Mesothelial cell of epicardium (in vitro differentiated cells): Measurements from ENCODE around the gene FAM124A. TPM values are rescaled to one million over a fixed set of nuclear protein-coding genes. Genes with fewer than 3 reads are reported as not detected.

Experiments
- DNase-seq, 2 experiments: peaks; one replicate each; pipeline ENCODE4 v3.0.0; 2021; ENCODE audit warnings: low spot score in 2 of 2; ENCODE audit not compliant: unreplicated experiment in 2 of 2
- H3K27ac Mint-ChIP-seq: 2 replicates; pipeline ENCODE4 v1.8.0; 2021; ENCODE audit warnings: mixed read lengths
- H3K27me3 Mint-ChIP-seq: 2 replicates; pipeline ENCODE4 v1.8.0; 2021; ENCODE audit warnings: low read depth, mixed read lengths
- H3K36me3 Mint-ChIP-seq: 2 replicates; pipeline ENCODE4 v1.8.0; 2021; ENCODE audit warnings: mixed read lengths
- H3K4me1 Mint-ChIP-seq: 2 replicates; pipeline ENCODE4 v1.8.0; 2021; ENCODE audit warnings: mixed read lengths
- H3K4me3 Mint-ChIP-seq: 2 replicates; pipeline ENCODE4 v1.8.0; 2021; ENCODE audit warnings: mild to moderate bottlenecking, moderate library complexity, mixed read lengths
- H3K9me3 Mint-ChIP-seq: 2 replicates; pipeline ENCODE4 v1.8.0; 2021; ENCODE audit warnings: mixed read lengths
- total RNA-seq: library from RNA; stranded (reverse); gene quantifications from 3 replicates; pipeline ENCODE4 v1.2.1, GENCODE V29; 2021
- TF ChIP-seq, protein P1 (sequence below): fragments of 200-600 bp; sonication (generic); IDR thresholded peaks from one replicate; pipeline ENCODE4 v1.5.0; 2021; ENCODE audit warnings: antibody characterized with exemption; ENCODE audit not compliant: unreplicated experiment

The FAM124A gene
- total RNA-seq, 1 donor from 2014 or later = 0.78 TPM

DNA sequence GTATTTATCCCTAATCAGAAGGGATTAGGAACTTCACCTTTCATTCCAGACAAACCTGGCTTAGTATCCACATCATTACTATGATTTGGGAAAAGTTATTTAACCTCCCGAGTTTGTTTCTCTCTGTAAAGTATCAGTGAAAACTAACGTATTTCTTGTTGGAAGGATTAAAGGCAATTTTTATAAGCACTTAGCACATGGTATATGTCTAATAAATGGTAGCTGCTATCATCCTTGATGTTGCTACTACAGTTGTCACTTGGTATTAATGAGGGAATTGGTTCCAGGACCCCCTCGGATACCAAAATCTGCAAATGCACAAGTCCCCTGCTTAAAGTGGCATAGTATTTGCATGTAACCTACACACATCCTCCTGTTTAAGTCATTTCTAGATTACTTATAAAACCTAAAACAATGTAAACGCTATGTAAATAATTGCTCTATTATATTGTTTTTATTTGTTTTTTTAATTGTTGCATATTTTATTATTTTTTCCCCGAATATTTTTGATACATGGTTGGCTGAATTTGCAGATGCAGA lies 42.7 kb upstream of the FAM124A start:
- H3K36me3 Mint-ChIP-seq = no peaks in the 10 kb centered on the region
- DNase-seq = no peak

DNA sequence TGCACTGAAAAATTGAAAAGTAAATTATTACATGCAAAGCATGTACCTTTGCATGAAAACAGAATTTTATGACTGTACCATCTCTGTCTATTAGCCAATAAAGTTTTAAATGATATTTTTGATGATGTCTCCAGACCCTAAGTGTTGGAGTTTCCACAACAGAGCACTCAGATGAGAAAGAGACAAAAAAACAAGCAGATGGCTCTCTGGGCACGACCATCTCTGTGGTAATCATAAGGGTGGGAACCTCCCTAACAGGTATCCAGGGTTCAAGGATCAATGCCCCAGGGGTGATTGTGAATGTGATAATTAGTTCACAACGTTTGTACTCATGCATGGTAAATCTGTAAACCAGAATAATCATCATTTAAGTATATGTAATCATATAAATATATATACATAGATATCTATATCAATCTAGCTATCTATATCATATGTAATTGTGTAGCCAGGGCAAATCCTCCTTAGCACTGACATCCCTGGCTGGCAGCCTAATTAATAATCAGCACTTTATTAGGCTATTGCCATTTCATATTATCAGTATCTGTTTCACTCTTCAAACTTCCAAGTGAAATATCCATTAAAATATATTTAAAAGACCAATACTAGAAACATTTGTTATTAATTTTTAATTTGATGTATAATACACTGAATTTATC lies 41.2 kb upstream of the FAM124A start:
- Mint-ChIP-seq H3K9me3 (peaks cover 15% of the 10 kb centered on the region), H3K27me3 (peaks cover 41% of the 10 kb centered on the region), H3K4me3 (no peak overlapping the region), H3K27ac (no peak overlapping the region), H3K36me3 (no peaks in the 10 kb centered on the region), H3K4me1 (no peaks in the 10 kb centered on the region)
- DNase-seq = no peak
- TF ChIP-seq, protein P1, sequence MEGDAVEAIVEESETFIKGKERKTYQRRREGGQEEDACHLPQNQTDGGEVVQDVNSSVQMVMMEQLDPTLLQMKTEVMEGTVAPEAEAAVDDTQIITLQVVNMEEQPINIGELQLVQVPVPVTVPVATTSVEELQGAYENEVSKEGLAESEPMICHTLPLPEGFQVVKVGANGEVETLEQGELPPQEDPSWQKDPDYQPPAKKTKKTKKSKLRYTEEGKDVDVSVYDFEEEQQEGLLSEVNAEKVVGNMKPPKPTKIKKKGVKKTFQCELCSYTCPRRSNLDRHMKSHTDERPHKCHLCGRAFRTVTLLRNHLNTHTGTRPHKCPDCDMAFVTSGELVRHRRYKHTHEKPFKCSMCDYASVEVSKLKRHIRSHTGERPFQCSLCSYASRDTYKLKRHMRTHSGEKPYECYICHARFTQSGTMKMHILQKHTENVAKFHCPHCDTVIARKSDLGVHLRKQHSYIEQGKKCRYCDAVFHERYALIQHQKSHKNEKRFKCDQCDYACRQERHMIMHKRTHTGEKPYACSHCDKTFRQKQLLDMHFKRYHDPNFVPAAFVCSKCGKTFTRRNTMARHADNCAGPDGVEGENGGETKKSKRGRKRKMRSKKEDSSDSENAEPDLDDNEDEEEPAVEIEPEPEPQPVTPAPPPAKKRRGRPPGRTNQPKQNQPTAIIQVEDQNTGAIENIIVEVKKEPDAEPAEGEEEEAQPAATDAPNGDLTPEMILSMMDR = no peak

More for the DNA sequence above, 42.7 kb upstream of the FAM124A start:
- no peak overlapping the region for H3K4me3 Mint-ChIP-seq
- TF ChIP-seq, protein P1 = no peak
- peaks cover 56% of the 10 kb centered on the region for H3K27me3 Mint-ChIP-seq
- H3K27ac Mint-ChIP-seq = no peak overlapping the region
- no peaks in the 10 kb centered on the region for H3K4me1 Mint-ChIP-seq
- H3K9me3 Mint-ChIP-seq = peaks cover 19% of the 10 kb centered on the region

DNA sequence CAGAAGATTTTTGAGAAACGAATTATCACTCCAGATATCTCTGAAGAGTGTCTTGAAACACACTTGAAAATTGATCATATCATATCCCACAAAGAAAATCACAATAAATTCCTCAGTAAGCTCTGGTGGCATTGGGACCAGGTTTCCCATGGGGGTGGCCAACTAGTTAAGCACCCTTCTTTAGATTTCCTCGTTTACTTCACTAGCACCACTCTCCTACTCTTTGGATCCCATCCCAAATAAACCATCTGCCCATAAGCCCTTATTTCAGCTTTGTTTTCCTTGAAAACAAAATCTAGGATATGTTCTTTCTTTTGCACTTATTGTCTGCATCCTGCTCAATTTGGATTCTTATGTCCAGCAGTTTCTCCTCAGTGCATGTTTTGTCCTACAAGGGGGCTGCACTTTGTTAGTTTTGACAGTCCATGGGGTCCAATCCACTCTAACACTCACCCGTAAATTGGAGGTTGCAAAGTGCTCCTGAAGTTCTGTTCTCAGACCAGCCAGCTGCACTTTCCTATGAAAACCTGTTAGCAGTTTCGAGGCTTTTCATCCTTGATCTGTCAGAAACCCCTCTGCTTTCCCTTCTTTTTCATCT lies 40.3 kb upstream of the FAM124A start:
- peaks cover 37% of the 10 kb centered on the region for H3K27me3 Mint-ChIP-seq
- no peaks in the 10 kb centered on the region for H3K36me3 Mint-ChIP-seq
- no peaks in the 10 kb centered on the region for H3K4me1 Mint-ChIP-seq
- TF ChIP-seq, protein P1 = no peak
- H3K27ac Mint-ChIP-seq = no peak overlapping the region
- DNase-seq = no peak
- peaks cover 11% of the 10 kb centered on the region for H3K9me3 Mint-ChIP-seq
- no peak overlapping the region for H3K4me3 Mint-ChIP-seq

DNA sequence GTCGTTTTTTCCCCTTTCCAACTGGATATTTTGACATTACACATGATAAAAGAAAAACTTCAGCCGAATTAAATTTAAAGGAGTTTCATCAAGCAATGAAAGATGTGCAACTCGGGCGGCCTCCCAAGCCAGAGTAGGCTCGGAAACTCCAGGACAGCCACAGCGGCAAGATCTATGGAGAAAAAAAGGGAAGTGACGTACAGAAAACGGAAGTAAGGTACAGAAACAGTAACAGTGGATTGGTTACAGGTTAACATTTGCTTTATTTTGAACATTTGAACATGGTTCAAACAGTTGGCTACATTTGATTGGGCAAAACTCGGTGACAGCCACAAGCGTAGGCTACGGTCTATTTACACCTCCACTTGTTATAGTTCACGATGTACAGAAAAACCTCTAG lies 30.5 kb upstream of the FAM124A start:
- TF ChIP-seq, protein P1 = no peak
- Mint-ChIP-seq H3K4me1 (no peaks in the 10 kb centered on the region), H3K27ac (no peak overlapping the region), H3K4me3 (no peak overlapping the region), H3K9me3 (no peaks in the 10 kb centered on the region), H3K27me3 (peaks cover 20% of the 10 kb centered on the region), H3K36me3 (no peaks in the 10 kb centered on the region)
- DNase-seq = no peak

DNA sequence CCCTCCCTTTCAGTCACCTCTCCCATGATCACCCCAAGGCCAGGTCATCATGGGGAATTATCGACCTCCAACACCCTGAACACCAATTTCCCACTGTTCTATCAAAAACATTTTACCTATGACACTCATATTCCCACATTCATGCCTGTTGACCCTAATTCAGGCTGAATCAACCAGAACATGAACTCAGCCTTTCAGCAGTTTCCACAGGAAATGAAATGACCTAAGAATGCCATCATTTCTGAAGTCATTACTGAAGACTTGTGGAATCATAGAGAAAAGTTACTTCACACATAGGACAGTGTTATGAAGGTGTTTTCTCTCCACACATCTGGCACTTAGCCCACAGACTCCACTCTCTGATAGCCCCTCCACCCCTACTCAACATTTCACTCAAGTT lies 29.9 kb upstream of the FAM124A start:
- H3K9me3 Mint-ChIP-seq = no peaks in the 10 kb centered on the region
- TF ChIP-seq, protein P1 = no peak
- H3K4me3 Mint-ChIP-seq = no peak overlapping the region
- no peaks in the 10 kb centered on the region for H3K4me1 Mint-ChIP-seq
- DNase-seq = no peak
- H3K27ac Mint-ChIP-seq = no peak overlapping the region
- H3K36me3 Mint-ChIP-seq = no peaks in the 10 kb centered on the region
- H3K27me3 Mint-ChIP-seq = peaks cover 23% of the 10 kb centered on the region
